Raji (cell line): ENCODE data around the gene RPL27.

Experiments
- POLR2A ChIP-seq: IDR thresholded peaks from 2 replicates; pipeline ENCODE4 v1.6.1; 2011; ENCODE audit warnings: low read depth, low read length, control low read depth; ENCODE audit not compliant: insufficient read depth

RPL27 gene

GRCh38 chr17:43026595-43026994 lies 28.4 kb downstream of the RPL27 start:
- no peak for TF ChIP-seq POLR2A

- TF ChIP-seq POLR2A, result no peak
These were observed 29.1 kb downstream of the RPL27 start for GRCh38 chr17:43027091-43028032.

GRCh38 chr17:43028221-43028861 lies 30.1 kb downstream of the RPL27 start:
- no peak for TF ChIP-seq POLR2A

GRCh38 chr17:43030137-43030767 lies 32.0 kb downstream of the RPL27 start:
- TF ChIP-seq POLR2A, result no peak

GRCh38 chr17:43031666-43032065 lies 33.4 kb downstream of the RPL27 start:
- no peak for TF ChIP-seq POLR2A

GRCh38 chr17:43033948-43034881 lies 36.0 kb downstream of the RPL27 start:
- no peak for TF ChIP-seq POLR2A

- TF ChIP-seq POLR2A, result no peak
These were observed 36.7 kb downstream of the RPL27 start for GRCh38 chr17:43034894-43035293.

- no peak for TF ChIP-seq POLR2A
These were observed 41.4 kb downstream of the RPL27 start for GRCh38 chr17:43039646-43040045.

- no peak for TF ChIP-seq POLR2A
These were observed 42.4 kb downstream of the RPL27 start for GRCh38 chr17:43040655-43041054.

- no peak for TF ChIP-seq POLR2A
These were observed 43.9 kb downstream of the RPL27 start for GRCh38 chr17:43042025-43042628.

- no peak for TF ChIP-seq POLR2A
These were observed 45.1 kb downstream of the RPL27 start for GRCh38 chr17:43043307-43043706.

- TF ChIP-seq POLR2A, result no peak
These were observed 45.8 kb downstream of the RPL27 start for GRCh38 chr17:43044024-43044423.

- TF ChIP-seq POLR2A, result no peak
These were observed 53.8 kb downstream of the RPL27 start for GRCh38 chr17:43051969-43052368.
